GM12891 (cell line): ENCODE measurements around the gene FGD5.

ENCODE experiments used
- POLR2A ChIP-seq: IDR thresholded peaks from 2 replicates; pipeline ENCODE4 v1.6.1; 2011; ENCODE audit warnings: low read depth, low read length, control low read depth
- POLR2AphosphoS5 ChIP-seq: IDR thresholded peaks from 2 replicates; pipeline ENCODE4 v1.6.1; 2011; ENCODE audit warnings: low read depth, low read length, control low read depth
- POU2F2 ChIP-seq: IDR thresholded peaks from 2 replicates; pipeline ENCODE4 v1.6.1; 2011; ENCODE audit warnings: low read depth, mild to moderate bottlenecking, control low read depth, low read length, moderate library complexity
- TAF1 ChIP-seq: IDR thresholded peaks from 2 replicates; pipeline ENCODE4 v1.6.1; 2011; ENCODE audit warnings: low read depth, low read length, control low read depth

GRCh38 chr3:14801668-14802380 is 16.9 kb upstream of the FGD5 start:
- TF ChIP-seq POLR2A (no peak), POU2F2 (no peak), POLR2AphosphoS5 (no peak), TAF1 (no peak)
